BLaER1 treated with 17β-estradiol and CSF1 and Interleukin-3, amounts not matched to agents 10 nM and 100 nM (cell line): ENCODE data around the gene ADAM15.

Source experiments
- H3K27ac ChIP-seq, 11 experiments: shearing (Covaris generic); formaldehyde crosslinking; 2 replicates each; pipeline ENCODE4 v1.8.1; 2022
- H3K27me3 ChIP-seq, 11 experiments: shearing (Covaris generic); formaldehyde crosslinking; 2 replicates each; pipeline ENCODE4 v1.8.1; 2022
- H3K36me3 ChIP-seq, 11 experiments: shearing (Covaris generic); formaldehyde crosslinking; 2 replicates each; pipeline ENCODE4 v1.8.1; 2022
- H3K4me1 ChIP-seq, 10 experiments: shearing (Covaris generic); formaldehyde crosslinking; 2 replicates each; pipeline ENCODE4 v1.8.1; 2022
- H3K4me2 ChIP-seq, 11 experiments: shearing (Covaris generic); formaldehyde crosslinking; 2 replicates each; pipeline ENCODE4 v1.8.1; 2022
- H3K4me3 ChIP-seq, 10 experiments: shearing (Covaris generic); formaldehyde crosslinking; 2 replicates each; pipeline ENCODE4 v1.8.1; 2022
- H3K9ac ChIP-seq, 11 experiments: shearing (Covaris generic); formaldehyde crosslinking; 2 replicates each; pipeline ENCODE4 v1.8.1; 2022
- H3K9me3 ChIP-seq, 11 experiments: shearing (Covaris generic); formaldehyde crosslinking; replicated peaks in 1 of 11; 2 replicates each; pipeline ENCODE4 v1.8.1; 2022
- H4K20me1 ChIP-seq, 11 experiments: shearing (Covaris generic); formaldehyde crosslinking; 2 replicates each; pipeline ENCODE4 v1.8.1; 2022
- Cebpa-rat ChIP-seq, 11 experiments: shearing (Covaris generic); IDR thresholded peaks; 2 replicates each; pipeline ENCODE4 v1.8.1; 2022

ADAM15 gene

GRCh38 chr1:155073377-155074242 lies 22.5 kb downstream of the ADAM15 start:
- H3K27me3 ChIP-seq: peaks cover 0 to 5% (median 0%) of the 10 kb centered on the region in 11 experiments; a peak in 5 of 22 replicates
- peak overlapping the region in 8 of 10 experiments; percentile 3 to 47 (median 28); a peak in 10 of 20 replicates for H3K4me3 ChIP-seq

GRCh38 chr1:155075535-155075934 lies 24.4 kb downstream of the ADAM15 start:
- no peak overlapping the region for H3K4me3 ChIP-seq
- peak overlapping the region; percentile 93 to 100 (median 98); a peak in 20 of 22 replicates for H3K4me2 ChIP-seq
- peak overlapping the region in 7 of 11 experiments; percentile 19 to 89 (median 80); a peak in 11 of 22 replicates for H3K27ac ChIP-seq
- TF ChIP-seq Cebpa-rat (IDR thresholded peaks at IDR 0.05): no peak
- peak overlapping the region in 6 of 11 experiments; percentile 13 to 76 (median 40); a peak in 9 of 22 replicates for H3K9ac ChIP-seq
- no peaks in the 10 kb centered on the region for H3K9me3 ChIP-seq
- peaks cover 18 to 24% (median 19%) of the 10 kb centered on the region in 11 experiments for H3K27me3 ChIP-seq
- peaks cover 97 to 100% (median 100%) of the 10 kb centered on the region in 10 experiments for H3K4me1 ChIP-seq
- H4K20me1 ChIP-seq: peaks cover 10 to 28% (median 13%) of the 10 kb centered on the region in 11 experiments; a peak in 18 of 22 replicates
- no peaks in the 10 kb centered on the region for H3K36me3 ChIP-seq

More at GRCh38 chr1:155073377-155074242, 22.5 kb downstream of the ADAM15 start:
- Histone ChIP-seq H3K4me1 (peaks cover 99 to 100% (median 100%) of the 10 kb centered on the region in 10 experiments), H3K27ac (peak overlapping the region in 10 of 11 experiments; percentile 14 to 89 (median 78); a peak in 19 of 22 replicates), H3K4me2 (peak overlapping the region; percentile 93 to 100 (median 98)), H3K9me3 (no peaks in the 10 kb centered on the region), H4K20me1 (peaks cover 0 to 24% (median 9%) of the 10 kb centered on the region in 11 experiments; a peak in 9 of 22 replicates), H3K9ac (peak overlapping the region in 10 of 11 experiments; percentile 41 to 77 (median 68); a peak in 19 of 22 replicates), H3K36me3 (peaks cover 0 to 11% (median 9%) of the 10 kb centered on the region in 11 experiments; a peak in 15 of 22 replicates)
- TF ChIP-seq Cebpa-rat (IDR thresholded peaks at IDR 0.05): peak in 4 of 11 experiments; percentile 35 to 88 (median 54); a peak in 4 of 22 replicates

- H3K9ac ChIP-seq: peak overlapping the region in 4 of 11 experiments; percentile 41 to 76 (median 53); a peak in 5 of 22 replicates
- H3K9me3 ChIP-seq: no peaks in the 10 kb centered on the region
- H3K4me2 ChIP-seq: peak overlapping the region in 10 of 11 experiments; percentile 94 to 100 (median 98); a peak in 20 of 22 replicates
- H3K4me3 ChIP-seq: no peak overlapping the region
- peaks cover 26 to 33% (median 27%) of the 10 kb centered on the region in 11 experiments for H3K27me3 ChIP-seq
- H4K20me1 ChIP-seq: peaks cover 18 to 36% (median 22%) of the 10 kb centered on the region in 11 experiments; a peak in 20 of 22 replicates
- peak overlapping the region in 5 of 11 experiments; percentile 13 to 89 (median 80); a peak in 6 of 22 replicates for H3K27ac ChIP-seq
- no peaks in the 10 kb centered on the region for H3K36me3 ChIP-seq
- TF ChIP-seq Cebpa-rat (IDR thresholded peaks at IDR 0.05): no peak
- peaks cover 97 to 100% (median 100%) of the 10 kb centered on the region in 10 experiments for H3K4me1 ChIP-seq
These were observed 25.3 kb downstream of the ADAM15 start for GRCh38 chr1:155076371-155076770.

GRCh38 chr1:155077346-155077745 lies 26.2 kb downstream of the ADAM15 start:
- Histone ChIP-seq H3K4me2 (peak overlapping the region; percentile 94 to 100 (median 98); a peak in 20 of 22 replicates), H3K9me3 (no peaks in the 10 kb centered on the region), H3K4me3 (no peak overlapping the region), H4K20me1 (peaks cover 28 to 46% (median 32%) of the 10 kb centered on the region in 11 experiments; a peak in 20 of 22 replicates), H3K27ac (peak overlapping the region in 1 of 11 experiments; percentile 86; a peak in 2 of 22 replicates), H3K36me3 (no peaks in the 10 kb centered on the region), H3K9ac (peak overlapping the region in 6 of 11 experiments; percentile 1 to 76 (median 36); a peak in 6 of 22 replicates), H3K27me3 (peaks cover 36 to 42% (median 37%) of the 10 kb centered on the region in 11 experiments), H3K4me1 (peaks cover 97 to 100% (median 100%) of the 10 kb centered on the region in 10 experiments)
- TF ChIP-seq Cebpa-rat (IDR thresholded peaks at IDR 0.05): no peak

- no peak for TF ChIP-seq Cebpa-rat (IDR thresholded peaks at IDR 0.05)
- Histone ChIP-seq H3K4me1 (peaks cover 97 to 100% (median 100%) of the 10 kb centered on the region in 10 experiments), H3K27ac (peak overlapping the region in 6 of 11 experiments; percentile 9 to 86 (median 31); a peak in 6 of 22 replicates), H4K20me1 (peaks cover 29 to 51% (median 37%) of the 10 kb centered on the region in 11 experiments; a peak in 20 of 22 replicates), H3K4me2 (peak overlapping the region; percentile 94 to 100 (median 98)), H3K27me3 (peaks cover 42 to 48% (median 42%) of the 10 kb centered on the region in 11 experiments), H3K9me3 (no peaks in the 10 kb centered on the region), H3K4me3 (peak overlapping the region in 5 of 10 experiments; percentile 54 to 65 (median 61); a peak in 5 of 20 replicates), H3K36me3 (no peaks in the 10 kb centered on the region), H3K9ac (peak overlapping the region in 7 of 11 experiments; percentile 9 to 76 (median 65); a peak in 12 of 22 replicates)
These were observed 26.8 kb downstream of the ADAM15 start for GRCh38 chr1:155077758-155078445.

GRCh38 chr1:155078469-155079209 lies 27.5 kb downstream of the ADAM15 start, which contains the start of gene EFNA3:
TSS of gene EFNA3 (plus strand) at chr1:155078837. CDS start at chr1:155078942, 105 bp downstream.
- Histone ChIP-seq H3K4me1 (peaks cover 97 to 100% (median 100%) of the 10 kb centered on the region in 10 experiments), H3K9ac (peak within 1 kb of the TSS; percentile 33 to 76 (median 63)), H4K20me1 (peaks cover 33 to 59% (median 44%) of the 10 kb centered on the region in 11 experiments; a peak in 20 of 22 replicates), H3K27ac (peak within 1 kb of the TSS in 6 of 11 experiments; percentile 9 to 86 (median 31); a peak in 7 of 22 replicates), H3K4me3 (peak within 1 kb of the TSS; percentile 49 to 67 (median 58)), H3K4me2 (peak within 1 kb of the TSS; percentile 94 to 100 (median 98)), H3K27me3 (peaks cover 49 to 55% (median 50%) of the 10 kb centered on the region in 11 experiments), H3K9me3 (no peaks in the 10 kb centered on the region), H3K36me3 (no peaks in the 10 kb centered on the region)
- no peak for TF ChIP-seq Cebpa-rat (IDR thresholded peaks at IDR 0.05)

GRCh38 chr1:155079210-155079486 lies 28.0 kb downstream of the ADAM15 start:
- Histone ChIP-seq H3K27ac (peak overlapping the region in 1 of 11 experiments; percentile 15; a peak in 1 of 22 replicates), H3K4me2 (peak overlapping the region; percentile 94 to 100 (median 98)), H4K20me1 (peaks cover 33 to 64% (median 50%) of the 10 kb centered on the region in 11 experiments; a peak in 20 of 22 replicates), H3K4me3 (peak overlapping the region; percentile 49 to 67 (median 58)), H3K4me1 (peaks cover 97 to 100% (median 100%) of the 10 kb centered on the region in 10 experiments), H3K27me3 (peaks cover 53 to 59% (median 55%) of the 10 kb centered on the region in 11 experiments), H3K9ac (peak overlapping the region; percentile 33 to 76 (median 63); a peak in 21 of 22 replicates), H3K9me3 (no peaks in the 10 kb centered on the region), H3K36me3 (no peaks in the 10 kb centered on the region)
- TF ChIP-seq Cebpa-rat (IDR thresholded peaks at IDR 0.05): no peak
